NCI-H526 (cell line): ENCODE data around the gene NEIL3.
"Not testable (repeated sequence)": the region's sequence is repeated elsewhere in the genome, so short reads cannot be mapped to it uniquely, and the experiment has no call there.

Experiments
- DNase-seq, 2 experiments: peaks; one replicate each; lab custom pipeline; 2025; lab: John Stamatoyannopoulos, UW

The NEIL3 gene

GRCh38 chr4:177302371-177303100, 7.1 kb upstream of the NEIL3 start:
- DNase-seq, result no peak

GRCh38 chr4:177304094-177304493, 5.6 kb upstream of the NEIL3 start:
- no peak for DNase-seq

- DNase-seq, result not testable (repeated sequence)
Observed at GRCh38 chr4:177304864-177305263, 4.8 kb upstream of the NEIL3 start.

GRCh38 chr4:177308125-177308524, 1.5 kb upstream of the NEIL3 start:
- DNase-seq, result no peak

GRCh38 chr4:177308847-177309521, 690 bp upstream of the NEIL3 start:
- DNase-seq, result no peak

GRCh38 chr4:177311589-177311988, 1.9 kb downstream of the NEIL3 start:
- DNase-seq, result no peak

GRCh38 chr4:177313263-177313662, 3.6 kb downstream of the NEIL3 start:
- DNase-seq, result no peak

GRCh38 chr4:177315767-177316464, 6.2 kb downstream of the NEIL3 start:
- DNase-seq, result no peak

GRCh38 chr4:177320721-177321120, 11.0 kb downstream of the NEIL3 start:
- no peak for DNase-seq

- no peak for DNase-seq
Observed at GRCh38 chr4:177321647-177322046, 12.0 kb downstream of the NEIL3 start.

- no peak for DNase-seq
Observed at GRCh38 chr4:177322266-177322665, 12.6 kb downstream of the NEIL3 start.

GRCh38 chr4:177322881-177323280, 13.2 kb downstream of the NEIL3 start:
- DNase-seq, result no peak

- no peak for DNase-seq
Observed at GRCh38 chr4:177323416-177323815, 13.7 kb downstream of the NEIL3 start.

GRCh38 chr4:177332119-177332518, 22.4 kb downstream of the NEIL3 start:
- no peak for DNase-seq

- DNase-seq, result peak; percentile 17 to 44
Observed at GRCh38 chr4:177339477-177340374, 30.1 kb downstream of the NEIL3 start.

GRCh38 chr4:177348348-177348747, 38.7 kb downstream of the NEIL3 start:
- no peak for DNase-seq

- DNase-seq, result no peak
Observed at GRCh38 chr4:177349191-177349590, 39.5 kb downstream of the NEIL3 start.

- no peak for DNase-seq
Observed at GRCh38 chr4:177351622-177352244, 42.1 kb downstream of the NEIL3 start.

- DNase-seq, result no peak
Observed at GRCh38 chr4:177356206-177356605, 46.5 kb downstream of the NEIL3 start.

GRCh38 chr4:177356921-177357320, 47.2 kb downstream of the NEIL3 start:
- DNase-seq, result no peak

GRCh38 chr4:177367336-177367735, 57.7 kb downstream of the NEIL3 start:
- DNase-seq, result no peak

- no peak for DNase-seq
Observed at GRCh38 chr4:177369372-177369771, 59.7 kb downstream of the NEIL3 start.
